Liver (tissue), 9 donors: ENCODE results near the gene STOML2. TPM values are rescaled to one million over a fixed set of nuclear protein-coding genes. Genes with fewer than 3 reads are reported as not detected.

Experiments used
- DNase-seq: peaks from one replicate; pipeline ENCODE4 v3.0.0-alpha.2; 2017; ENCODE audit warnings: low spot score
- H3K27ac ChIP-seq, 2 donors: one replicate each; pipeline ENCODE4 v1.7.0; 2013; ENCODE audit warnings: inconsistent platforms in 2 of 2, low read length in 2 of 2, control low read depth in 1 of 2, low read depth in 1 of 2, mild to moderate bottlenecking in 1 of 2
- H3K27me3 ChIP-seq, 4 donors: one replicate each; pipeline versions ENCODE4 v1.6.1 to v1.7.0; 2013; ENCODE audit warnings: low read length in 3 of 4, inconsistent platforms in 1 of 4, mild to moderate bottlenecking in 1 of 4, moderate library complexity in 1 of 4; ENCODE audit not compliant: control insufficient read depth in 4 of 4, insufficient read depth in 4 of 4
- H3K36me3 ChIP-seq, 4 donors: one replicate each; pipeline versions ENCODE4 v1.6.1 to v1.7.0; 2013; ENCODE audit warnings: low read length in 3 of 4, mild to moderate bottlenecking in 3 of 4, low read depth in 1 of 4, moderate library complexity in 1 of 4; ENCODE audit not compliant: control insufficient read depth in 4 of 4, insufficient read depth in 3 of 4
- H3K4me1 ChIP-seq, 4 donors: one replicate each; pipeline versions ENCODE4 v1.6.1 to v1.7.0; 2013; ENCODE audit warnings: low read length in 3 of 4, mild to moderate bottlenecking in 3 of 4, moderate library complexity in 1 of 4; ENCODE audit not compliant: control insufficient read depth in 4 of 4, insufficient read depth in 4 of 4
- H3K4me3 ChIP-seq, 3 donors: one replicate each; pipeline versions ENCODE4 v1.6.1 to v1.7.0; 2013; ENCODE audit warnings: low read length in 3 of 3, control low read depth in 1 of 3, low read depth in 1 of 3, mild to moderate bottlenecking in 1 of 3
- H3K9ac ChIP-seq, 2 donors: one replicate each; pipeline ENCODE4 v1.7.0; 2013; ENCODE audit warnings: low read length in 2 of 2, mild to moderate bottlenecking in 2 of 2, moderate library complexity in 2 of 2, control low read depth in 1 of 2, low read depth in 1 of 2
- H3K9me3 ChIP-seq, 4 donors: one replicate each; pipeline versions ENCODE4 v1.6.1 to v1.7.0; 2013; ENCODE audit warnings: low read length in 3 of 4; ENCODE audit not compliant: control insufficient read depth in 4 of 4
- EGR1 ChIP-seq, 2 donors: IDR thresholded peaks; 2 replicates each; pipeline ENCODE4 v1.6.1; 2016 to 2018; ENCODE audit warnings: antibody characterized with exemption in 2 of 2, low read depth in 2 of 2
- FOXA1 ChIP-seq: IDR thresholded peaks from 2 replicates; pipeline ENCODE4 v1.6.1; 2016; ENCODE audit warnings: antibody characterized with exemption
- FOXA2 ChIP-seq: IDR thresholded peaks from 2 replicates; pipeline ENCODE4 v1.6.1; 2016; ENCODE audit warnings: antibody characterized with exemption
- GABPA ChIP-seq, 2 donors: IDR thresholded peaks in 1 of 2; conservative IDR thresholded peaks in 1 of 2; 2 replicates each; pipeline ENCODE4 v1.6.1; 2016; ENCODE audit warnings: antibody characterized with exemption in 2 of 2, mild to moderate bottlenecking in 1 of 2, moderate library complexity in 1 of 2
- HNF4A ChIP-seq, 2 donors: conservative IDR thresholded peaks; 2 replicates each; pipeline ENCODE4 v1.6.1; 2016; ENCODE audit warnings: antibody characterized with exemption in 2 of 2, mild to moderate bottlenecking in 2 of 2
- HNF4G ChIP-seq: IDR thresholded peaks from 2 replicates; pipeline ENCODE4 v1.6.1; 2016; ENCODE audit warnings: antibody characterized with exemption
- JUND ChIP-seq, 2 donors: IDR thresholded peaks; 2 replicates each; pipeline ENCODE4 v1.6.1; 2016; ENCODE audit warnings: antibody characterized with exemption in 2 of 2
- NR2F2 ChIP-seq: IDR thresholded peaks from 2 replicates; pipeline ENCODE4 v1.6.1; 2016; ENCODE audit warnings: antibody characterized with exemption
- RAD21 ChIP-seq, 2 donors: IDR thresholded peaks; 2 replicates each; pipeline ENCODE4 v1.6.1; 2016; ENCODE audit warnings: antibody characterized with exemption in 2 of 2, mild to moderate bottlenecking in 2 of 2
- RXRA ChIP-seq, 2 donors: IDR thresholded peaks; 2 replicates each; pipeline ENCODE4 v1.6.1; 2017 to 2018; ENCODE audit warnings: antibody characterized with exemption in 2 of 2, mild to moderate bottlenecking in 1 of 2
- SP1 ChIP-seq: IDR thresholded peaks from 2 replicates; pipeline ENCODE4 v1.6.1; 2018; ENCODE audit warnings: antibody characterized with exemption, mild to moderate bottlenecking
- TAF1 ChIP-seq: conservative IDR thresholded peaks from 2 replicates; pipeline ENCODE4 v1.6.1; 2016; ENCODE audit warnings: antibody characterized with exemption, mild to moderate bottlenecking
- YY1 ChIP-seq: IDR thresholded peaks from 2 replicates; pipeline ENCODE4 v1.6.1; 2016; ENCODE audit warnings: antibody characterized with exemption, mild to moderate bottlenecking
- WGBS: extraction: QIAGEN DNeasy Blood & Tissue Kit; methylation state at CpG from one replicate; pipeline ENCODE4 v1.1.7; 2013; 5-methylcytosine and 5-hydroxymethylcytosine counted together
- polyA plus RNA-seq, 2 donors: library from polyadenylated mRNA; stranded (reverse) in 1 of 2; unstranded in 1 of 2; fragments of 200-250 nt in 1 of 2; fragments of >200 nt in 1 of 2; fragmentation: Nextera tagmentation in 1 of 2; extraction: Ambion mirVana in 1 of 2; gene quantifications; one replicate each; pipeline versions ENCODE4 v1.2.1 to v1.2.3, GENCODE V29; 2013 to 2015
- total RNA-seq, 2 donors: library from RNA; depleted of rRNA; stranded (reverse); fragments of >200 nt; gene quantifications; one replicate each; pipeline ENCODE4 v1.2.3, GENCODE V29; 2014
- TF ChIP-seq, protein P1 (sequence below): IDR thresholded peaks from 2 replicates; pipeline ENCODE4 v1.6.1; 2016; ENCODE audit warnings: antibody characterized with exemption
- TF ChIP-seq, protein P2 (sequence below): IDR thresholded peaks from 2 replicates; pipeline ENCODE4 v1.6.1; 2016; ENCODE audit warnings: antibody characterized with exemption
- TF ChIP-seq, protein P3 (sequence below): fragments of 150-350 bp; IDR thresholded peaks from 2 replicates; pipeline ENCODE4 v1.5.1; 2017; ENCODE audit warnings: improper control_type of control experiment, low read depth, low read length; ENCODE audit not compliant: missing input control
- TF ChIP-seq, protein P4 (sequence below): IDR thresholded peaks from 2 replicates; pipeline ENCODE4 v1.6.1; 2016; ENCODE audit warnings: antibody characterized with exemption
- TF ChIP-seq, protein P5 (sequence below): IDR thresholded peaks from 2 replicates; pipeline ENCODE4 v1.6.1; 2016; ENCODE audit warnings: antibody characterized with exemption, mild to moderate bottlenecking
- donor health status: healthy.
- donor health status: healthy.
- donor health status: healthy.
- donor health status: healthy.
- donor health status: healthy.

The STOML2 gene
- total and polyA plus RNA-seq, 4 donors = 77.8 to 96.8 (median 81.5) TPM

DNA sequence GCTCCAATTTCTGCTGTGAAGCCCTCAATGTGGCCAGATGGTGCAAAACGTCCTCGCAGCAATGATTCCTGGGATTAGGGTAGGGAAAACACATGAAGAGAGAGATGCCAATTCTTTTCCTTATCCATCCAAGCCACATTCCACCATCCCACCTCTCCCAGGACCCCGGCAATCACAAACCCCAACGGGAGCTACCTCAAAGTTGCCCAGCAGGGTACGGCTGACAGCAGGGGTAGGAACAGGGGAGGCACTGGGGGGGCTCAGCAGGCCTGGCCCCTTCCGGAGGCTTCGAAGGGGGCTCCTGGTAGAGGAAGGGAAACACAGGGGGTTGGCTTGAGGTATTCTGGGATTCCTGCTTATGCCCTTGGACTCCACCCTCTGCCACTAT, 3.4 kb upstream of the STOML2 start:
- Histone ChIP-seq H3K9ac (no peak overlapping the region), H3K27me3 (no peaks in the 10 kb centered on the region), H3K4me1 (peaks cover 8 to 42% (median 31%) of the 10 kb centered on the region in 4 donors), H3K9me3 (no peaks in the 10 kb centered on the region), H3K27ac (no peak overlapping the region), H3K36me3 (peaks cover 6 to 36% (median 13%) of the 10 kb centered on the region in 4 donors), H3K4me3 (no peak overlapping the region)
- WGBS = 93% methylated on average over 7 of the region's 7 CpGs
- DNase-seq = no peak
- TF ChIP-seq FOXA1 (no peak), FOXA2 (no peak)
- TF ChIP-seq, protein P1, sequence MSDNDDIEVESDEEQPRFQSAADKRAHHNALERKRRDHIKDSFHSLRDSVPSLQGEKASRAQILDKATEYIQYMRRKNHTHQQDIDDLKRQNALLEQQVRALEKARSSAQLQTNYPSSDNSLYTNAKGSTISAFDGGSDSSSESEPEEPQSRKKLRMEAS = no peak

DNA sequence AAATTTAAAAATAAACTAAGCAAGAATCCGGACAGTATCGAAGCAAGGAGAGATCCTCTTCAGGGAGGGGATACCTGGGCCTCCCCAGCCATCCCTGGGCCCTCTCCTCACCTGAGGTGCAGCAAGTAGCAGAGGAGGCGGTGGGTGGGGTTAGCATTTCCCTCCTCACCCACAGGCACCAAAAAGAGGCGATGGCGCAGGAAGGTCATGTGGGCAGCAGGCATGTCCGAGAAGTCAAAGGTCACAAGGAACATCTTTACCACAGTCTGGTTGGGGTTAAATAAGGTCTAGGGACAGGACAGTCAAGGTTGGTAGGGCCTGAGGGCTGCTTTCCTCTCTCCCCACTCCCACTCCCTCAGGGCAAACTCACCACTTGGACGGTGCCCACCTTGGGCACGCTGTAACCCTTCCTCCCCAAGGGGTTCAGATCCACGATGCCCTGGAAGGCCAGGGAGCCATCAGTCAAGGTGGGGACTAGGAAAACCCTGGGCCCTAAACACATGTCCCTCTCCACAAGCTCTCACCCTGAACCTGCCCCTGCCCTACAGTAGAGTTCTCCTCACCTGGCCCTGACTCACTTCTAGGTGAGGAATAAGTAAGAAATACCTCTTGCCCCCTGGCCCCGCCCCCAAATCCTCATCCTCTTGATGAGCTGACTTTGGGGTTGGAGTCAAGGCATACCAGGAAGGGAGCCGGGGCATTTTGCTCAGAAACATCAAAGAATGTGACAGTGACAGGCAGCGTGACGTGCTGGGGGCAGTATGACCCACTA, 2.8 kb upstream of the STOML2 start:
- Histone ChIP-seq H3K27me3 (no peaks in the 10 kb centered on the region), H3K27ac (no peak overlapping the region), H3K9me3 (no peaks in the 10 kb centered on the region), H3K4me1 (peaks cover 6 to 36% (median 28%) of the 10 kb centered on the region in 4 donors), H3K4me3 (no peak overlapping the region), H3K9ac (no peak overlapping the region), H3K36me3 (peaks cover 9 to 41% (median 15%) of the 10 kb centered on the region in 4 donors)
- 94% methylated on average over 13 of the region's 13 CpGs for WGBS
- no peak for TF ChIP-seq HNF4A (conservative IDR thresholded peaks at IDR 0.05)
- TF ChIP-seq, protein P2, sequence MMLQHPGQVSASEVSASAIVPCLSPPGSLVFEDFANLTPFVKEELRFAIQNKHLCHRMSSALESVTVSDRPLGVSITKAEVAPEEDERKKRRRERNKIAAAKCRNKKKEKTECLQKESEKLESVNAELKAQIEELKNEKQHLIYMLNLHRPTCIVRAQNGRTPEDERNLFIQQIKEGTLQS = no peak
- TF ChIP-seq TAF1 = no peak
- no peak for TF ChIP-seq SP1
- TF ChIP-seq JUND (IDR thresholded peaks at IDR 0.05) = no peak
- no peak for TF ChIP-seq HNF4G
- TF ChIP-seq, protein P1 = no peak
- no peak for TF ChIP-seq RXRA (IDR thresholded peaks at IDR 0.05)
- DNase-seq = no peak

DNA sequence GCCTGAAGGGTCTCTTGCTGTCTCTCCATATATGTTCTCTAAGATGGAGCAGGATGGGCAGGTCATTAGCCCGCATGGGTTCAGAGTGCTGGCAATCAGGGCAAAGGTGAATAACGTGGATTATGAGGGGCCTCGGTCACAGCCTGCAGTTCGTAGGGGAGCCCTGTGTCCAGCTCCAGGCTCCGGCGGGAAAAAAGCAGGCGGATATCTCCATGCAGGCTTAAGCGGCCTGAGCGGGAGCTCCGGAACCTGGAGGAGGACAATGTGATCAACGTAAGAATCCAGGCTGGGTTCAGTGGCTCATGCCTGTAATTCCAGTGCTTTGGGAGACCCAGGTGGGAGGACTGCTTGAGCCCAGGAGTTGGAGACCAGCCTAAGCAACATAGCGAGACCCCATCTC, 2.2 kb upstream of the STOML2 start:
- no peak for DNase-seq
- H3K27ac ChIP-seq = no peak overlapping the region
- peaks cover 2 to 30% (median 22%) of the 10 kb centered on the region in 4 donors for H3K4me1 ChIP-seq
- no peak overlapping the region for H3K4me3 ChIP-seq
- peaks cover 12 to 48% (median 21%) of the 10 kb centered on the region in 4 donors for H3K36me3 ChIP-seq
- no peaks in the 10 kb centered on the region for H3K27me3 ChIP-seq
- no peaks in the 10 kb centered on the region for H3K9me3 ChIP-seq
- no peak overlapping the region for H3K9ac ChIP-seq
- no peak for TF ChIP-seq GABPA (IDR thresholded peaks at IDR 0.05 in 1 of 2, conservative IDR thresholded peaks at IDR 0.05 in 1 of 2)
- no peak for TF ChIP-seq EGR1 (IDR thresholded peaks at IDR 0.05; ENCODE audit: low read depth in 2 of 2)
- TF ChIP-seq NR2F2 = no peak
- TF ChIP-seq, protein P3, sequence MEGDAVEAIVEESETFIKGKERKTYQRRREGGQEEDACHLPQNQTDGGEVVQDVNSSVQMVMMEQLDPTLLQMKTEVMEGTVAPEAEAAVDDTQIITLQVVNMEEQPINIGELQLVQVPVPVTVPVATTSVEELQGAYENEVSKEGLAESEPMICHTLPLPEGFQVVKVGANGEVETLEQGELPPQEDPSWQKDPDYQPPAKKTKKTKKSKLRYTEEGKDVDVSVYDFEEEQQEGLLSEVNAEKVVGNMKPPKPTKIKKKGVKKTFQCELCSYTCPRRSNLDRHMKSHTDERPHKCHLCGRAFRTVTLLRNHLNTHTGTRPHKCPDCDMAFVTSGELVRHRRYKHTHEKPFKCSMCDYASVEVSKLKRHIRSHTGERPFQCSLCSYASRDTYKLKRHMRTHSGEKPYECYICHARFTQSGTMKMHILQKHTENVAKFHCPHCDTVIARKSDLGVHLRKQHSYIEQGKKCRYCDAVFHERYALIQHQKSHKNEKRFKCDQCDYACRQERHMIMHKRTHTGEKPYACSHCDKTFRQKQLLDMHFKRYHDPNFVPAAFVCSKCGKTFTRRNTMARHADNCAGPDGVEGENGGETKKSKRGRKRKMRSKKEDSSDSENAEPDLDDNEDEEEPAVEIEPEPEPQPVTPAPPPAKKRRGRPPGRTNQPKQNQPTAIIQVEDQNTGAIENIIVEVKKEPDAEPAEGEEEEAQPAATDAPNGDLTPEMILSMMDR = no peak
- TF ChIP-seq TAF1 = no peak
- TF ChIP-seq FOXA1 = no peak
- no peak for TF ChIP-seq YY1
- TF ChIP-seq HNF4A (conservative IDR thresholded peaks at IDR 0.05) = no peak
- no peak for TF ChIP-seq FOXA2
- no peak for TF ChIP-seq HNF4G
- TF ChIP-seq, protein P4, sequence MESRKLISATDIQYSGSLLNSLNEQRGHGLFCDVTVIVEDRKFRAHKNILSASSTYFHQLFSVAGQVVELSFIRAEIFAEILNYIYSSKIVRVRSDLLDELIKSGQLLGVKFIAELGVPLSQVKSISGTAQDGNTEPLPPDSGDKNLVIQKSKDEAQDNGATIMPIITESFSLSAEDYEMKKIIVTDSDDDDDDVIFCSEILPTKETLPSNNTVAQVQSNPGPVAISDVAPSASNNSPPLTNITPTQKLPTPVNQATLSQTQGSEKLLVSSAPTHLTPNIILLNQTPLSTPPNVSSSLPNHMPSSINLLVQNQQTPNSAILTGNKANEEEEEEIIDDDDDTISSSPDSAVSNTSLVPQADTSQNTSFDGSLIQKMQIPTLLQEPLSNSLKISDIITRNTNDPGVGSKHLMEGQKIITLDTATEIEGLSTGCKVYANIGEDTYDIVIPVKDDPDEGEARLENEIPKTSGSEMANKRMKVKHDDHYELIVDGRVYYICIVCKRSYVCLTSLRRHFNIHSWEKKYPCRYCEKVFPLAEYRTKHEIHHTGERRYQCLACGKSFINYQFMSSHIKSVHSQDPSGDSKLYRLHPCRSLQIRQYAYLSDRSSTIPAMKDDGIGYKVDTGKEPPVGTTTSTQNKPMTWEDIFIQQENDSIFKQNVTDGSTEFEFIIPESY = no peak
- TF ChIP-seq JUND (IDR thresholded peaks at IDR 0.05) = no peak
- TF ChIP-seq RAD21 (IDR thresholded peaks at IDR 0.05) = no peak
- TF ChIP-seq, protein P2 = no peak
- TF ChIP-seq RXRA (IDR thresholded peaks at IDR 0.05) = no peak
- TF ChIP-seq SP1 = no peak
- TF ChIP-seq, protein P1 = no peak
- TF ChIP-seq, protein P5, sequence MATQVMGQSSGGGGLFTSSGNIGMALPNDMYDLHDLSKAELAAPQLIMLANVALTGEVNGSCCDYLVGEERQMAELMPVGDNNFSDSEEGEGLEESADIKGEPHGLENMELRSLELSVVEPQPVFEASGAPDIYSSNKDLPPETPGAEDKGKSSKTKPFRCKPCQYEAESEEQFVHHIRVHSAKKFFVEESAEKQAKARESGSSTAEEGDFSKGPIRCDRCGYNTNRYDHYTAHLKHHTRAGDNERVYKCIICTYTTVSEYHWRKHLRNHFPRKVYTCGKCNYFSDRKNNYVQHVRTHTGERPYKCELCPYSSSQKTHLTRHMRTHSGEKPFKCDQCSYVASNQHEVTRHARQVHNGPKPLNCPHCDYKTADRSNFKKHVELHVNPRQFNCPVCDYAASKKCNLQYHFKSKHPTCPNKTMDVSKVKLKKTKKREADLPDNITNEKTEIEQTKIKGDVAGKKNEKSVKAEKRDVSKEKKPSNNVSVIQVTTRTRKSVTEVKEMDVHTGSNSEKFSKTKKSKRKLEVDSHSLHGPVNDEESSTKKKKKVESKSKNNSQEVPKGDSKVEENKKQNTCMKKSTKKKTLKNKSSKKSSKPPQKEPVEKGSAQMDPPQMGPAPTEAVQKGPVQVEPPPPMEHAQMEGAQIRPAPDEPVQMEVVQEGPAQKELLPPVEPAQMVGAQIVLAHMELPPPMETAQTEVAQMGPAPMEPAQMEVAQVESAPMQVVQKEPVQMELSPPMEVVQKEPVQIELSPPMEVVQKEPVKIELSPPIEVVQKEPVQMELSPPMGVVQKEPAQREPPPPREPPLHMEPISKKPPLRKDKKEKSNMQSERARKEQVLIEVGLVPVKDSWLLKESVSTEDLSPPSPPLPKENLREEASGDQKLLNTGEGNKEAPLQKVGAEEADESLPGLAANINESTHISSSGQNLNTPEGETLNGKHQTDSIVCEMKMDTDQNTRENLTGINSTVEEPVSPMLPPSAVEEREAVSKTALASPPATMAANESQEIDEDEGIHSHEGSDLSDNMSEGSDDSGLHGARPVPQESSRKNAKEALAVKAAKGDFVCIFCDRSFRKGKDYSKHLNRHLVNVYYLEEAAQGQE = no peak
- 92% methylated on average over 12 of the region's 12 CpGs for WGBS
